WTC11 (cell line): ENCODE measurements around the gene KLF13. TPM values are rescaled to one million over a fixed set of nuclear protein-coding genes. Genes with fewer than 3 reads are reported as not detected.

ENCODE experiments used
- ATAC-seq: fragments of 200-7000 bp; cut with Tn5 transposase; 2 replicates; pipeline ENCODE4 v1.10.0; 2021; ENCODE audit warnings: mild to moderate bottlenecking, moderate library complexity
- CTCF ChIA-PET: fragments of 300-600 bp; sonication (Branson Sonifier 250); formaldehyde crosslinking; loops from one replicate; lab custom pipeline; 2021; ENCODE audit warnings: antibody characterized with exemption; lab: Charles Lee
- POLR2A ChIA-PET: fragments of 350-600 bp; sonication (Branson Sonifier 250); formaldehyde crosslinking; loops from one replicate; lab custom pipeline; 2021; ENCODE audit warnings: antibody characterized with exemption; lab: Charles Lee
- DNase-seq: peaks from one replicate; pipeline ENCODE4 v3.0.0; 2021; ENCODE audit warnings: low spot score
- H3K27ac Mint-ChIP-seq: 2 replicates; pipeline ENCODE4 v1.8.0; 2021; ENCODE audit warnings: mixed read lengths
- H3K27me3 Mint-ChIP-seq: 2 replicates; pipeline ENCODE4 v1.8.0; 2021; ENCODE audit warnings: low read depth, mild to moderate bottlenecking, moderate library complexity, mixed read lengths
- H3K36me3 Mint-ChIP-seq: 2 replicates; pipeline ENCODE4 v1.8.0; 2021; ENCODE audit warnings: mixed read lengths
- H3K4me1 Mint-ChIP-seq: 2 replicates; pipeline ENCODE4 v1.8.0; 2022; ENCODE audit warnings: mixed read lengths
- H3K4me3 Mint-ChIP-seq: 2 replicates; pipeline ENCODE4 v1.8.0; 2021; ENCODE audit warnings: mild to moderate bottlenecking, moderate library complexity, mixed read lengths
- H3K9me3 Mint-ChIP-seq: 2 replicates; pipeline ENCODE4 v1.8.0; 2021; ENCODE audit warnings: mixed read lengths
- ATF3 ChIP-seq: sonication (generic); formaldehyde crosslinking; conservative IDR thresholded peaks from 2 replicates; pipeline ENCODE4 v1.8.1; 2022; ENCODE audit warnings: mild to moderate bottlenecking, missing genetic modification reagents
- CDX4 ChIP-seq: fragments of 250-450 bp; sonication (Bioruptor Pico); IDR thresholded peaks from 2 replicates; pipeline ENCODE4 v1.9.0; 2021; ENCODE audit warnings: moderate library complexity, mild to moderate bottlenecking, inconsistent platforms, borderline replicate concordance
- CTCF ChIP-seq: fragments of 200-600 bp; IDR thresholded peaks from 2 replicates; pipeline ENCODE4 v1.8.0; 2022; ENCODE audit warnings: antibody characterized with exemption
- EMX1 ChIP-seq: fragments of 250-450 bp; sonication (Bioruptor Pico); IDR thresholded peaks from 2 replicates; pipeline ENCODE4 v1.8.0; 2021; ENCODE audit warnings: mild to moderate bottlenecking
- FOXP1 ChIP-seq: sonication (generic); formaldehyde crosslinking; IDR thresholded peaks from 2 replicates; pipeline ENCODE4 v1.8.0; 2022; ENCODE audit warnings: missing genetic modification reagents, mild to moderate bottlenecking, moderate library complexity, borderline replicate concordance
- GRHL2 ChIP-seq: fragments of 250-450 bp; sonication (Bioruptor Pico); IDR thresholded peaks from 2 replicates; pipeline ENCODE4 v1.8.0; 2022; ENCODE audit warnings: mild to moderate bottlenecking, moderate library complexity; ENCODE audit not compliant: insufficient replicate concordance, severe bottlenecking
- IRF2 ChIP-seq: sonication (generic); formaldehyde crosslinking; IDR thresholded peaks from 2 replicates; pipeline ENCODE4 v1.8.0; 2022; ENCODE audit warnings: low read depth, missing genetic modification reagents, borderline replicate concordance
- KAT7 ChIP-seq: sonication (generic); formaldehyde crosslinking; IDR thresholded peaks from 2 replicates; pipeline ENCODE4 v1.8.1; 2023; ENCODE audit warnings: missing genetic modification reagents, mild to moderate bottlenecking, borderline replicate concordance
- PRDM15 ChIP-seq: sonication (generic); formaldehyde crosslinking; IDR thresholded peaks from 2 replicates; pipeline ENCODE4 v1.8.0; 2022; ENCODE audit warnings: missing genetic modification reagents
- PRRX2 ChIP-seq: fragments of 250-450 bp; sonication (Bioruptor Pico); IDR thresholded peaks from 2 replicates; pipeline ENCODE4 v1.8.0; 2021; ENCODE audit warnings: mild to moderate bottlenecking
- ZNF121 ChIP-seq: sonication (generic); formaldehyde crosslinking; IDR thresholded peaks from 2 replicates; pipeline ENCODE4 v1.8.0; 2023; ENCODE audit warnings: missing genetic modification reagents
- ZNF671 ChIP-seq: fragments of 250-450 bp; sonication (Bioruptor Pico); IDR thresholded peaks from 2 replicates; pipeline ENCODE4 v1.8.0; 2021; ENCODE audit warnings: mild to moderate bottlenecking
- total RNA-seq: library from RNA; stranded (reverse); gene quantifications from 3 replicates; pipeline ENCODE4 v1.2.3, GENCODE V29; 2021
- TF ChIP-seq, protein P1 (sequence below): sonication (generic); formaldehyde crosslinking; IDR thresholded peaks from 2 replicates; pipeline ENCODE4 v1.8.1; 2022; ENCODE audit warnings: low read depth, mild to moderate bottlenecking, moderate library complexity, missing genetic modification reagents, borderline replicate concordance
- TF ChIP-seq, protein P2 (sequence below): sonication (generic); formaldehyde crosslinking; IDR thresholded peaks from 2 replicates; pipeline ENCODE4 v1.8.0; 2022; ENCODE audit warnings: mild to moderate bottlenecking, missing genetic modification reagents
- TF ChIP-seq, protein P3 (sequence below): sonication (generic); formaldehyde crosslinking; IDR thresholded peaks from 2 replicates; pipeline ENCODE4 v1.8.1; 2023; ENCODE audit warnings: mild to moderate bottlenecking, missing genetic modification reagents
- TF ChIP-seq, protein P4 (sequence below): sonication (generic); formaldehyde crosslinking; IDR thresholded peaks from 2 replicates; pipeline ENCODE4 v1.8.0; 2022; ENCODE audit warnings: mild to moderate bottlenecking, missing genetic modification reagents

KLF13 gene
- total RNA-seq, 1 experiment from 2014 or later: 38.1 TPM

DNA sequence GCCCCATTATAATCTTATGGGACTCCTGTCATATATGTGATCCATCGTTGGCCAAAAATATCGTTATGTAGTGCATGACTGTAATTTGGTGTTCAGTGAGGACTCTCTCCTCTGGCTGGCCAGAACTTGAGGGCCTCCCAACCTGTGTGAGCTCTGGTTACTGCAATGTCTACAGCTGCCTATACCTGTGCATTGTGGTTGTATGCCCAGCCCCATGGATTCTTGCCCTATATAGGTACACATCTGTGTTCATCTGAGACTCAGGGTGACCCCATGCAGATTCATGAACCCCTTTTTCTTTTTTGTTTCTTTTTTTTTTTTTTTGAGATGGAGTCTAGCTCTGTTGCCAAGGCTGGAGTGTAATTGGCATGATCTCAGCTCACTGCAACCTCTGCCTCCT is 32.6 kb upstream of the KLF13 start (continued):
- no peak for TF ChIP-seq ATF3 (CRISPR knock-in tag)
- TF ChIP-seq CTCF: no peak
- no peak for TF ChIP-seq ZNF671
- TF ChIP-seq EMX1: no peak
- TF ChIP-seq, protein P1, sequence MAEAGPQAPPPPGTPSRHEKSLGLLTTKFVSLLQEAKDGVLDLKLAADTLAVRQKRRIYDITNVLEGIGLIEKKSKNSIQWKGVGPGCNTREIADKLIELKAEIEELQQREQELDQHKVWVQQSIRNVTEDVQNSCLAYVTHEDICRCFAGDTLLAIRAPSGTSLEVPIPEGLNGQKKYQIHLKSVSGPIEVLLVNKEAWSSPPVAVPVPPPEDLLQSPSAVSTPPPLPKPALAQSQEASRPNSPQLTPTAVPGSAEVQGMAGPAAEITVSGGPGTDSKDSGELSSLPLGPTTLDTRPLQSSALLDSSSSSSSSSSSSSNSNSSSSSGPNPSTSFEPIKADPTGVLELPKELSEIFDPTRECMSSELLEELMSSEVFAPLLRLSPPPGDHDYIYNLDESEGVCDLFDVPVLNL (CRISPR knock-in tag): no peak
- no peak for TF ChIP-seq GRHL2 (CRISPR knock-in tag)
- TF ChIP-seq CDX4 (CRISPR knock-in tag): no peak
- no peak for TF ChIP-seq FOXP1

DNA sequence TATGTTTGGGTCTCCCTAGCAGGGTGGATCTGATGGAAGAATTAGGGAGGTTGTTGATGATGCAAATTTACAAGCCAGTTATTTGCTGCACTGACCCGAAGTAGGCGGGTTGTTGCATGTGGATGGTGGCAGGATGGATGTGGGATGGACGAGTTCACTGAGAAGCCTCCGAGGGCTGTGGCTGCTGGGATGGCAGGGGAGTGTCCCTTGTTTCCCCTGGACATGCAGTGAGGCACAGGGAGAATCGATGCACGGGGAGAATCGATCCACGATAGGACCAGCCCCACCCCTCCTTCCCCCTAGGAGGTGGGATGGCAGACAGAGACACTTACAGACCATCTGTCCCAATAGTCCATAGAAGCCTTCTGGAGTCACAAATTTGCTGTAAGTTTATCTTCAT is 31.0 kb upstream of the KLF13 start:
- Mint-ChIP-seq H3K36me3 (no peaks in the 10 kb centered on the region), H3K9me3 (no peaks in the 10 kb centered on the region), H3K27me3 (peaks cover 6% of the 10 kb centered on the region; the same call in 1 of the 2 replicates), H3K4me1 (peaks cover 22% of the 10 kb centered on the region), H3K27ac (no peak overlapping the region), H3K4me3 (no peak overlapping the region)
- CTCF ChIA-PET: interaction anchor here (0.6 kb wide), 1 partner anchor 167 kb away, joined by 3 read pairs; no protein-coding TSS in a partner anchor
- TF ChIP-seq IRF2 (CRISPR knock-in tag) (no peak), PRDM15 (no peak), GRHL2 (CRISPR knock-in tag) (no peak), PRRX2 (CRISPR knock-in tag) (no peak), KAT7 (CRISPR knock-in tag) (no peak), ZNF121 (no peak)
- TF ChIP-seq, protein P2, sequence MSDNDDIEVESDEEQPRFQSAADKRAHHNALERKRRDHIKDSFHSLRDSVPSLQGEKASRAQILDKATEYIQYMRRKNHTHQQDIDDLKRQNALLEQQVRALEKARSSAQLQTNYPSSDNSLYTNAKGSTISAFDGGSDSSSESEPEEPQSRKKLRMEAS: no peak
- TF ChIP-seq, protein P3, sequence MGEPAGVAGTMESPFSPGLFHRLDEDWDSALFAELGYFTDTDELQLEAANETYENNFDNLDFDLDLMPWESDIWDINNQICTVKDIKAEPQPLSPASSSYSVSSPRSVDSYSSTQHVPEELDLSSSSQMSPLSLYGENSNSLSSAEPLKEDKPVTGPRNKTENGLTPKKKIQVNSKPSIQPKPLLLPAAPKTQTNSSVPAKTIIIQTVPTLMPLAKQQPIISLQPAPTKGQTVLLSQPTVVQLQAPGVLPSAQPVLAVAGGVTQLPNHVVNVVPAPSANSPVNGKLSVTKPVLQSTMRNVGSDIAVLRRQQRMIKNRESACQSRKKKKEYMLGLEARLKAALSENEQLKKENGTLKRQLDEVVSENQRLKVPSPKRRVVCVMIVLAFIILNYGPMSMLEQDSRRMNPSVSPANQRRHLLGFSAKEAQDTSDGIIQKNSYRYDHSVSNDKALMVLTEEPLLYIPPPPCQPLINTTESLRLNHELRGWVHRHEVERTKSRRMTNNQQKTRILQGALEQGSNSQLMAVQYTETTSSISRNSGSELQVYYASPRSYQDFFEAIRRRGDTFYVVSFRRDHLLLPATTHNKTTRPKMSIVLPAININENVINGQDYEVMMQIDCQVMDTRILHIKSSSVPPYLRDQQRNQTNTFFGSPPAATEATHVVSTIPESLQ (CRISPR knock-in tag): no peak
- TF ChIP-seq, protein P4, sequence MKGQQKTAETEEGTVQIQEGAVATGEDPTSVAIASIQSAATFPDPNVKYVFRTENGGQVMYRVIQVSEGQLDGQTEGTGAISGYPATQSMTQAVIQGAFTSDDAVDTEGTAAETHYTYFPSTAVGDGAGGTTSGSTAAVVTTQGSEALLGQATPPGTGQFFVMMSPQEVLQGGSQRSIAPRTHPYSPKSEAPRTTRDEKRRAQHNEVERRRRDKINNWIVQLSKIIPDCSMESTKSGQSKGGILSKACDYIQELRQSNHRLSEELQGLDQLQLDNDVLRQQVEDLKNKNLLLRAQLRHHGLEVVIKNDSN (CRISPR knock-in tag): no peak
- ATAC-seq (no peak), DNase-seq (no peak)
- POLR2A ChIA-PET: no interaction called here
